Measurements from ENCODE around the gene PERCC1. TPM values are rescaled to one million over a fixed set of nuclear protein-coding genes. Genes with fewer than 3 reads are reported as not detected.
"Not testable (repeated sequence)": the region's sequence is repeated elsewhere in the genome, so short reads cannot be mapped to it uniquely, and the experiment has no call there.

The PERCC1 gene
- total RNA-seq, 1 donor from 2014 or later, result 0.27 TPM

DNA sequence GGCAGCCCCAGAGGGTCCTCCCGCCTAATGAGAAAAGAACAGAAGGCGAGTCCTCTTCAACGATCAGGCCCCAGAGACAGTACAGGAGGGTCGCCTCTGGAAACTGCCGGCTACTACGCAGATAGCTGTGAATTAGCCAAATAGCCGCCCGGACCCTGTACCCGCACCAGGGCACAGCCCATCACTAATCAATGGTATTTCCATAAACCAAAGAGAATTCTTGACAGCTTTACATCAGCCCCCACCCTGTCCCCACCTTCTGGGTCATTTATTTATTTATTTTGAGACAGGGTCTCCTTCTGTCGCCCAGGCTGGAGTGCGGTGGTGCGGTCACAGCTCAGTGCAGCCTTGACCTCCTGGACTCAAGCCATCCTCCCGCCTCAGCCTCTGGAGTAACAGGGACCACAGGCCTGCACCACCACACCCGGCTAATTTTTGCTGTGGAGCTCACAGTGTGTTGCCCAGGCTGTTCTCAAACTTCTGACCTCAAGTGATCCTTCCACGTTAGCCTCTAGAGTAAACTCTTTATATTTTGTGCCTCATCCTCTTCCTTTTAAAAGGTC is 44.8 kb downstream of the PERCC1 start:
- DNase-seq (peak; percentile 30), ATAC-seq (no peak)
- intact Hi-C loops (cut with micrococcal nuclease), result no loop called here

- intact Hi-C loops (cut with micrococcal nuclease), result no loop called here
- ATAC-seq (no peak), DNase-seq (no peak)
Observed at GRCh38 chr16:1477033-1477432, 46.2 kb downstream of the PERCC1 start.

DNA sequence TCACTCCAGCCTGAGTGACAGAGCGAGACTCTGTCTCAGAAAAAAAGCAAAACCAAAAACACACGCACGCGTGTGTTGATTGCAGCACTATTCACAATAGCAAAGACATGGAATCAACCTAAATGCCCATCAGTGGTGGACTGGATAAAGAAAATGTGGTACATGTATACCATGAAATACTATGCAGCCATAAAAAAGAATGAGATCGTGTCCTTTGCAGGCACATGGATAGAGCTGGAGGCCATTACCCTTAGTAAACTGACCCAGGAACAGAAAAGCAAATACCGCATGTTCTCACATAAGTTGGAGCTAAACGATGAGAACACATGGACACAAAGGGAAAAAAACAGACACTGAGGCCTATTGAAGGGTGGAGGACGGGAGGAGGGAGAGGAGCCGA is 48.1 kb downstream of the PERCC1 start:
- ATAC-seq; DNase-seq; intact Hi-C loops (cut with micrococcal nuclease): not testable (repeated sequence)

GRCh38 chr16:1481906-1482835 is 51.3 kb downstream of the PERCC1 start:
- ATAC-seq, result no peak
- DNase-seq, result no peak
- intact Hi-C loops (cut with micrococcal nuclease), result no loop called here

Other genes starting within 250 kb of the PERCC1 start
- gene TPSG1, start 205.8 kb upstream of the PERCC1 start, total RNA-seq, result not detected
- 7.3 TPM for gene TPSB2, start 200.9 kb upstream of the PERCC1 start, total RNA-seq
- 4.3 TPM for gene TPSAB1, start 190.4 kb upstream of the PERCC1 start, total RNA-seq
- 0.50 TPM for gene TPSD1, start 175.0 kb upstream of the PERCC1 start, total RNA-seq
- gene UBE2I, start 121.4 kb upstream of the PERCC1 start, total RNA-seq, result 93.8 TPM
- 5.2 TPM for gene BAIAP3, start 97.4 kb upstream of the PERCC1 start, total RNA-seq
- 55.9 TPM for gene TSR3, start 79.2 kb upstream of the PERCC1 start, total RNA-seq
- 37.6 TPM for gene GNPTG, start 79.1 kb upstream of the PERCC1 start, total RNA-seq
- 16.4 TPM for gene UNKL, start 16.4 kb upstream of the PERCC1 start, total RNA-seq
- gene UQCC4, start 10.3 kb upstream of the PERCC1 start, total RNA-seq, result 13.3 TPM
- 1.6 TPM for gene CCDC154, start 13.5 kb downstream of the PERCC1 start, total RNA-seq
- 53.2 TPM for gene CLCN7, start 44.0 kb downstream of the PERCC1 start, total RNA-seq
- not detected for gene PTX4, start 57.9 kb downstream of the PERCC1 start, total RNA-seq
- gene TELO2, start 62.3 kb downstream of the PERCC1 start, total RNA-seq, result 21.6 TPM
- 28.8 TPM for gene TMEM204, start 102.6 kb downstream of the PERCC1 start, total RNA-seq
- 7.5 TPM for gene IFT140, start 181.0 kb downstream of the PERCC1 start, total RNA-seq
- gene CRAMP1, start 181.3 kb downstream of the PERCC1 start, total RNA-seq, result 11.3 TPM
- 41.6 TPM for gene JPT2, start 247.2 kb downstream of the PERCC1 start, total RNA-seq